Measurements from ENCODE around the gene TUFM.

TUFM gene

GRCh38 chr16:28802235-28803019 lies 43.7 kb downstream of the TUFM start:
- DNase-seq (ENCODE audit: low read depth in 2 of 2), result peak; percentile 33 to 44

Data from stimulated activated CD8-positive, alpha-beta memory T cell treated with anti-CD3 and anti-CD28 coated beads, Interleukin-2, amount 100 ng/mL, for 48 hours (primary cell).